HUES6 (cell line): Measurements from ENCODE around the gene ADRA2B.
A peak's percentile ranks its signal among the peaks of the same experiment; 100 is the strongest.

Experiments used
- H3K27ac ChIP-seq: 2 replicates; pipeline ENCODE4 v1.7.0; 2013; ENCODE audit warnings: low read depth, mild to moderate bottlenecking, low read length, inconsistent platforms
- H3K27me3 ChIP-seq: 2 replicates; pipeline ENCODE4 v1.6.1; 2013; ENCODE audit warnings: low read length; ENCODE audit not compliant: control insufficient read depth, insufficient read depth
- H3K36me3 ChIP-seq: 2 replicates; pipeline ENCODE4 v1.6.1; 2013; ENCODE audit warnings: low read length; ENCODE audit not compliant: control insufficient read depth, insufficient read depth
- H3K4me1 ChIP-seq: 2 replicates; pipeline ENCODE4 v1.6.1; 2013; ENCODE audit warnings: low read length; ENCODE audit not compliant: control insufficient read depth, insufficient read depth
- H3K4me3 ChIP-seq: 2 replicates; pipeline ENCODE4 v1.5.1; 2013; ENCODE audit warnings: low read depth, low read length
- H3K9ac ChIP-seq: one replicate; pipeline ENCODE4 v1.6.1; 2013; ENCODE audit warnings: mild to moderate bottlenecking, low read length
- H3K9me3 ChIP-seq: 2 replicates; pipeline ENCODE4 v1.6.1; 2013; ENCODE audit warnings: low read depth, low read length; ENCODE audit not compliant: control insufficient read depth, insufficient read depth

Gene ADRA2B

GRCh38 chr2:96113367-96113677 lies 3.0 kb downstream of the ADRA2B start:
- no peaks in the 10 kb centered on the region for H3K9me3 ChIP-seq
- H3K4me1 ChIP-seq, result peaks cover 23% of the 10 kb centered on the region
- H3K36me3 ChIP-seq, result no peaks in the 10 kb centered on the region
- no peak overlapping the region for H3K27ac ChIP-seq
- H3K4me3 ChIP-seq, result no peak overlapping the region
- no peak overlapping the region for H3K9ac ChIP-seq
- peaks cover 40% of the 10 kb centered on the region for H3K27me3 ChIP-seq

- peaks cover 34% of the 10 kb centered on the region for H3K27me3 ChIP-seq
Measured at GRCh38 chr2:96112501-96113366, 3.6 kb downstream of the ADRA2B start.

GRCh38 chr2:96111823-96112500 lies 4.4 kb downstream of the ADRA2B start:
- Histone ChIP-seq H3K27me3 (peaks cover 26% of the 10 kb centered on the region), H3K36me3 (no peaks in the 10 kb centered on the region), H3K9me3 (no peaks in the 10 kb centered on the region), H3K9ac (no peak overlapping the region), H3K27ac (no peak overlapping the region), H3K4me3 (no peak overlapping the region), H3K4me1 (peaks cover 28% of the 10 kb centered on the region)

More at GRCh38 chr2:96112501-96113366, 3.6 kb downstream of the ADRA2B start:
- Histone ChIP-seq H3K27ac (no peak overlapping the region), H3K9ac (no peak overlapping the region), H3K4me1 (peaks cover 29% of the 10 kb centered on the region), H3K36me3 (no peaks in the 10 kb centered on the region), H3K9me3 (no peaks in the 10 kb centered on the region), H3K4me3 (no peak overlapping the region)

- Histone ChIP-seq H3K27ac (no peak overlapping the region), H3K9ac (no peak overlapping the region), H3K27me3 (peaks cover 25% of the 10 kb centered on the region), H3K36me3 (no peaks in the 10 kb centered on the region), H3K9me3 (no peaks in the 10 kb centered on the region), H3K4me1 (peaks cover 28% of the 10 kb centered on the region), H3K4me3 (no peak overlapping the region)
Measured at GRCh38 chr2:96111257-96111640, 5.1 kb downstream of the ADRA2B start.

GRCh38 chr2:96110621-96111256 lies 5.6 kb downstream of the ADRA2B start:
- Histone ChIP-seq H3K27me3 (peaks cover 20% of the 10 kb centered on the region), H3K9me3 (peaks cover 4% of the 10 kb centered on the region; the same call in 1 of the 2 replicates), H3K4me1 (peaks cover 28% of the 10 kb centered on the region), H3K9ac (no peak overlapping the region), H3K4me3 (no peak overlapping the region), H3K36me3 (no peaks in the 10 kb centered on the region), H3K27ac (no peak overlapping the region)

DNA sequence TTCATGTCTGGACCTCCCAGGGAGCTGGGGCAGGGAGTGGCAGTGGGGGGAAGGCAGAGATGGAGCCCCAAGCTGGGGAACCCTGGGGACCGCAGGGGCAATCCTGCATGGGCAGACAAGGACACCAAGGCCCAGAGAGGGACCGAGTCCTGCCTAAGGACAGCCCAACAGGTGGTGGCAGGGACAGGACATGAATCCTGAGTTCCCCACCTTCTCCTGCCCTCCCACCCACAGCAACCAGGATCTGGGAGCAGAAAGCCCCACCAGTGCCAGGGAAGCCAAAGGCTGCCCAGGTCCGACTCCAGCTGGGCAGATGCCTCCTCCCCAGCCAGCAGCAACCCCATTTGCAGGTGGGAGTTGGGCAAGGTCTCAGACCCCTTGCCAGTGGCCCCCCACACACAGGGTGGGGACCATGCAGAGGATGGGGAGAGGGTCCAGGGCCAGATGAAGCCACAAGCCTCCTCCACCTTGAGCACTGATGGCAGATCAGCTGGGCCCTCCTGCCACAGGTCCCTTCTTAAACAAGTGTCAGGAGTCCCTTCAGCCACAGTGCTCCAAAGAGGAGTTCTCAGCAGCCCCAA lies 6.3 kb downstream of the ADRA2B start:
- Histone ChIP-seq H3K4me1 (peaks cover 28% of the 10 kb centered on the region), H3K4me3 (no peak overlapping the region), H3K36me3 (no peaks in the 10 kb centered on the region), H3K27ac (no peak overlapping the region), H3K9me3 (peaks cover 11% of the 10 kb centered on the region), H3K9ac (no peak overlapping the region), H3K27me3 (peaks cover 13% of the 10 kb centered on the region)

DNA sequence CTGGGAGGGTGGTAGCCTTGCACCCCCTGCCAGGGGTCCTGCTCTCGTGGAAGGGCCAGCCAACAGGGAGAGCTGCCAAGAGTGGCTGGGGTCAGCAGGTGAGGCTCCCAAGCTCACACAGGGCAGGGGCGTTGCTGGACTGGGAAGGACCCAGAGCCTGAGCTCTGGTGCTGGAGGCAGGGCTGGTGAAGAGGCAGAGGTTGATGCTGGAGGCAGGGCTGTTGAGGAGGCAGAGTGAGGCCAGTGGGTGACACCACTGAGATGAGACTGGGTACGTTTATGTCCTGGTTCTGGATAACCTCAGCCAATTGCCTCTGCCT lies 7.0 kb downstream of the ADRA2B start:
- no peak overlapping the region for H3K27ac ChIP-seq
- H3K27me3 ChIP-seq, result peaks cover 6% of the 10 kb centered on the region; the same call in 1 of the 2 replicates
- no peaks in the 10 kb centered on the region for H3K36me3 ChIP-seq
- H3K9me3 ChIP-seq, result peaks cover 15% of the 10 kb centered on the region
- peaks cover 28% of the 10 kb centered on the region for H3K4me1 ChIP-seq
- no peak overlapping the region for H3K9ac ChIP-seq
- H3K4me3 ChIP-seq, result no peak overlapping the region

DNA sequence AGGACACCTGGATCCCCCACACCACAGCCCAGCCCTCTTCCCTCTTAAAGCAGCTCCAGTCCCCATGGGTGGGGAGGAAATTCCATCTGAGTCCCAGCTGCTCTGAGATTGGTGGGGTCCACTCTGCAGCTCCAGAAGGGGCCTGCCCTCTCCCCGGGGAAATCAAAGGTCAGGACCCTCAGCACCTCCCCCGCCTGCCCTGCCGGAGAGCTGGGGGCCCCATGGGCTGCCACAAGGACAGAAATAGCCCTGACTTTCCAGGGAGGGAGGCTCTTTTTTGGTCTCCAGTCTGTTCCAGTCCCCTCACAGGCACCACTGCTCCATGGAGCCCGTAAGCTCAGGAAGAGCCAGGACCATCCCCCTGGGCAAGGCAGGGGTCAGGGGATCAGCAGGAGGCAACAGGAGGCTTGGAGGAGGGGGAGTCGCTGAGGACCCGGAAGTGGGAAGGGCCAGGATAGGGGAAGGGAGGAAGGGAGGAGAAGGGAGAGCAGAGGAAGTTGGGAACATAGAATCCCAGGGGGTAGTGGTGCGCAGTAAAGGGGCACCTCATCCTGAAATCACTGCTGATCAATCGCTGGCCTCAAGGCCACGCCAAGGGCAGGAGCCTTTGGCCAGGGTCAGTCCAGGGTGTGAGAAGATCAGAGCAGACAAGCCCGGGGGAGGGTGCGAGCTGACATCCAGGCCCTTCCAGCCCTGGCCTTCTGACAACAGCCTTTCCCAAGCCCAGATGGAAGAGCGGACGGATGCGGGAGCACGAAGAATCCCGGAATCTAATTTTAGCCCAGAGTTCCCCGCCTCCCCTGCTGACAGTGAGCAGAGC lies 7.6 kb downstream of the ADRA2B start:
- Histone ChIP-seq H3K4me1 (peaks cover 29% of the 10 kb centered on the region), H3K36me3 (no peaks in the 10 kb centered on the region), H3K9me3 (peaks cover 15% of the 10 kb centered on the region), H3K27me3 (peaks cover 1% of the 10 kb centered on the region; the same call in 1 of the 2 replicates), H3K27ac (no peak overlapping the region), H3K4me3 (peak overlapping the region; percentile 18; the same call in 1 of the 2 replicates), H3K9ac (no peak overlapping the region)

GRCh38 chr2:96108151-96108540 lies 8.2 kb downstream of the ADRA2B start:
- Histone ChIP-seq H3K27me3 (no peaks in the 10 kb centered on the region), H3K27ac (no peak overlapping the region), H3K9me3 (peaks cover 15% of the 10 kb centered on the region), H3K36me3 (no peaks in the 10 kb centered on the region), H3K4me3 (peak overlapping the region; percentile 18; the same call in 1 of the 2 replicates), H3K9ac (no peak overlapping the region), H3K4me1 (peaks cover 33% of the 10 kb centered on the region)

GRCh38 chr2:96107708-96108065 lies 8.7 kb downstream of the ADRA2B start:
- Histone ChIP-seq H3K27ac (no peak overlapping the region), H3K9me3 (peaks cover 15% of the 10 kb centered on the region), H3K36me3 (no peaks in the 10 kb centered on the region), H3K4me3 (no peak overlapping the region), H3K4me1 (peaks cover 33% of the 10 kb centered on the region), H3K27me3 (no peaks in the 10 kb centered on the region), H3K9ac (no peak overlapping the region)
